Ureter (tissue), 1 donor: ENCODE data around the gene B4GAT1. TPM values are rescaled to one million over a fixed set of nuclear protein-coding genes. Genes with fewer than 3 reads are reported as not detected.
"Not testable (repeated sequence)": the region's sequence is repeated elsewhere in the genome, so short reads cannot be mapped to it uniquely, and the experiment has no call there.

Experiments
- DNase-seq: peaks from one replicate; pipeline ENCODE4 v3.0.0-alpha.2; 2020; ENCODE audit warnings: low spot score
- total RNA-seq: library from RNA; stranded (reverse); gene quantifications from one replicate; pipeline ENCODE4 v1.2.4, GENCODE V29; 2023
- donor health status: DM: yes; HTN: yes; CAD: no.

The B4GAT1 gene
- total RNA-seq, 1 donor from 2014 or later = 15.2 TPM

GRCh38 chr11:66363187-66363601 lies 15.8 kb upstream of the B4GAT1 start:
- no peak for DNase-seq

- DNase-seq = no peak
Observed at GRCh38 chr11:66362481-66363147, 15.2 kb upstream of the B4GAT1 start.

DNA sequence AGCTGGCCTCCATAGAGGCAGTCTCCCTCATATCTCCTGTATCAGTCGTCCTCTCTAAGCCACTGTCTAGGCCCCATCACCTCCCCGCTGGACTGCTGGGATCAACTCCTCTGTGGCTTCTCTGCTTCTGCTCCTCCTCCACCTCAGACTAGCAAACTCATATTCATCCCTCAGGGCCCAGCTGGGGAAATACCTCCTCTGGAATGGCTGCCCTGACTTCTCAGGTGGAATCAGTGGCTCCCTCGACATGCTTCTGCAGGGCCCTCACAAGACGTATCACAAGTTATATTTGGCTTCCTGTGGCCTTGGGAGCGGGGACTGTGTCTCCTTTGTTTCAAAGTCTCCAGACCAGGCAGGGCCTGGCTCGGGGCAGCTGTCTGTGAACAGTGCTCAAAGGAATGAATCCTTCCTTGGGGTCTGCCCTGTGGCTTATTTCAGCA lies 14.1 kb upstream of the B4GAT1 start:
- DNase-seq = no peak

GRCh38 chr11:66360406-66361073 lies 13.1 kb upstream of the B4GAT1 start:
- no peak for DNase-seq

DNA sequence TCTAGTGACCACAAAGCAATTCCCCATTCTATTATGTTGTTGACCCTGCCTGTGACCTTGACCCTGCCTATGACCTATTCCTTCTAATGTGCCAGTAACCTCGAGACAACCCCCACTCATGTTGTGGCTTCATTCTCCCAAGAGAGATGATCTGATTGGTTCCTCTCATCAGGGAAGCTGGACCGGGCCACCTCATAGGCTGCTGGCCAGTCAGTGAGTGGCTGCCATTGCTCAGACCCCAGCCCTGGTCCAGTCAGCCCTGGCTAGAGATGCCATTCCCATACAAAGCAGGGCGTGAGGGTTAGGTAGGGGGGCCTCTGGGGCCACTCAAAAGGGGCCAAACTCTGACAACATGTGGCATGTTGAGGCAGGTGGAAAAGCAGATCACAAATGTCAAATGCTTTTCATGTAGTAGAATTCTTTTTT lies 12.2 kb upstream of the B4GAT1 start:
- DNase-seq = no peak

DNA sequence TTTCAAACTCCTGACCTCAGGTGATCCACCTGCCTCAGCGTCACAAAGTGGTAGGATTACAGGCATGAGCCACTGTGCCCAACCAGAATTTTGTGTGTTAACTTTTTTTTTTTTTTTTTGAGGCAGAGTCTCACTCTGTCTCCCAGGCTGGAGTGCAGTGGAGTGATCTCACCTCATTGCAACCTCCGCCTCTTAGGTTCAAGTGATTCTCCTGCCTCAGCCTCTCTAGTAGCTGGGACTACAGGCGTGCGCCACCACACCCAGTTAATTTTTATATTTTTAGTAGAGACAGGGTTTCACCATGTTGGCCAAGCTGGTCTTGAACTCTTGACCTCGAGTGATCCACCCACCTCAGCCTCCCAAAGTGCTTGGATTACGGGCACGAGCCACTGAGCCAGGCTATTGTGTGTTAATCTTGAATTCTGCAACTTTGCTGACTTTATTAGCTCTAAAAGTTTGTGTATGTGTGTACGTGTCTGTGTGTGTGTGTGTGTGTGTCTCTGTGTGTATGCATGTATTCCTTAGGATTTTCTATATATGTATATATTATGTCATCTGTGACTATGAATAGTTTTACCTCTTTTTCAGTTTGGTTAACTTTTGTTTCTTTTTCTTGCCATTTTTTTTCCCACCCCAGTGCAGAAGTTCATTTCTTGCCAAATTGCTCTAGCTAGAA lies 3.3 kb upstream of the B4GAT1 start:
- not testable (repeated sequence) for DNase-seq

DNA sequence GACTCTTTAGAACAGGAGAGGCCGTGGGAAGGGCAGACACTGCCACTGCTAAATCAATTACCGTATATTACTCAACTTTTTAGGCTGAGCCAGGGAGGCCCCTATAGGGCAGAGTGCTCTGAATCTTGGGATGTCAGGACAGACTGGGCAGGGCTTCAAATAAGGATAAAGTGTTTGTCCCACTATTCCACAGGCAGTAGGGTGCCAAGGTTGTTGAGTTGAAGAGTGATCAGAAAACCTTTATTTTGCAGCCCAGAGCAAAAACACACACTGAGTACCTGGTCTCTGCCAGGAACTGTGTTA lies 1.6 kb upstream of the B4GAT1 start:
- no peak for DNase-seq

DNA sequence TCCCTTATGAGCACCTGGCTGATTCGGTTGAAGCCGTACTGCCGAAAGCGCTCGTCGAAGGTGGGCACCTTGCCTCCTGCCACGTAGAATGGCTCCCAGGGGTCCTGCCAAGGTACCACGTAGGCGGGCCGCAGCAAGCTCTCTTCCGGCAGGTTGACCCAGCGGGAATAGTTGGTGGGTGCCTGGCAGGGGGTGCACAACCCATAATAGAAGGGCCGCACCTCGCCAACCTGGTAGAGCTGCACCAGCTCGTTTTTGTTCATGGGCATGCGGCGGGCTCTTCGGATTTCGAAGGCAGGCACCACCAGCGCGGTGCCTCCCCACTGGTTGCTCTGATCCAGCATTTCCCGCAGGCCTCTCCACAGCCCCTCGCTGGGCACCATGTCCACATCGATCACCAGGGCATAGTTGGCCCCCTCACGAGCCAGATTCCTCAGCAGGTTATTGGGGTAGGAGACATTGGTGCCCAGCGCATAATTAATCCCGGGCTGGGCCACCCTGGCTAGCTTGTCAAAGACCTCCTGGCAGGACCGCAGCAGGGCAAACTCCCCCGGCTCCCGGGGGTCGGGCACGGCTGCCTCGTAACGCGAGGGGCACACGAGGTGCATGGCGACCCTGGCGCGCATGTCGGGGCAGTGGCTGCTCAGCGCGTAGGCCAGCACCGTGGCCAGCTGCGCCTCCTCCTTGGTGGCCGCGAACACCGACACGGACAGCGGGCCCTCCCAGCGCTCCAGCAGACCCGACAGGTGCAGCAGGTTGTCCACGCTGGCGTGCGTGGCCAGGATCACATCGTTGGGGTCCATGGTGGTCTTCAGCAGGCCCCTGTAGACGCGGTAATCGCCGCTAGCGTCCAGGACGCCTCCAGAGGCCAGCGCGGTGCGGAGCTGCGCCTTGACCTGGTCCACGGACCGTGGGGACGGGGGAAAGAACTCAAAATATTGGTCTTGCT lies 679 bp downstream of the B4GAT1 start:
- DNase-seq = no peak

GRCh38 chr11:66345316-66345649 lies 2.1 kb downstream of the B4GAT1 start:
- DNase-seq = no peak

GRCh38 chr11:66344550-66345315 lies 2.7 kb downstream of the B4GAT1 start, which contains the start of gene BRMS1:
TSS of gene BRMS1 (minus strand) at chr11:66345104. CDS start at chr11:66342234, 2,870 bp downstream.
- peak; percentile 98 for DNase-seq

- DNase-seq = no peak
Observed at GRCh38 chr11:66343176-66343575, 4.3 kb downstream of the B4GAT1 start.

DNA sequence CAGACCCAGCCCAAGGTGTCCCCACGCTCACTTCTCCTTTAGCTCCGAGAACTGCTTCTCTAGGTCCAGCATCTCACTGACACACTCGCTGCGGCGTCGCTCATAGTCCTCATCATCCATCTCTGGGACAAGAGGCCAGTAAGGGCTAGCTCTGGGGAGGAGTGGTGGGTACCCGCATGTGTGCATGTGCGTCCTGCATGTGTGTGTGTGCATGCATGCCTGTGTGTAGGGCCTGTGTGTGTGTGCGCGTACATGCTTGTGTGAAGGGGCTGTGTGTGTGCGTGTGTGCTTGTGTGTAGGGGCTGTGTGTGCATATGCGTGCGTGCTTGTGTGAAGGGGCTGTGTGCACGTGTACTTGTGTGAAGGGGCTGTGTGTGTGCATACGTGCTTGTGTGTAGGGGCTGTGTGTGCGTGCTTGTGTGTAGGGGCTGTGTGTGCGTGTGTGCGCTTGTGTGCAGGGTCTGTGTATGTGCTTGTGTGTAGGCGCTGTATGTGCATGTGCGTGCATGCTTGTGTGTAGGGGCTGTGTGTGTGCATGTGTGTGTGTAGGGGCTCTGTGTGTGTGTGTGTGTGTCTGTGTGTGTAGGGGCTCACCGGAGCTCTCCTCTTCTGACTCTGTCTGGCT lies 5.8 kb downstream of the B4GAT1 start:
- no peak for DNase-seq

DNA sequence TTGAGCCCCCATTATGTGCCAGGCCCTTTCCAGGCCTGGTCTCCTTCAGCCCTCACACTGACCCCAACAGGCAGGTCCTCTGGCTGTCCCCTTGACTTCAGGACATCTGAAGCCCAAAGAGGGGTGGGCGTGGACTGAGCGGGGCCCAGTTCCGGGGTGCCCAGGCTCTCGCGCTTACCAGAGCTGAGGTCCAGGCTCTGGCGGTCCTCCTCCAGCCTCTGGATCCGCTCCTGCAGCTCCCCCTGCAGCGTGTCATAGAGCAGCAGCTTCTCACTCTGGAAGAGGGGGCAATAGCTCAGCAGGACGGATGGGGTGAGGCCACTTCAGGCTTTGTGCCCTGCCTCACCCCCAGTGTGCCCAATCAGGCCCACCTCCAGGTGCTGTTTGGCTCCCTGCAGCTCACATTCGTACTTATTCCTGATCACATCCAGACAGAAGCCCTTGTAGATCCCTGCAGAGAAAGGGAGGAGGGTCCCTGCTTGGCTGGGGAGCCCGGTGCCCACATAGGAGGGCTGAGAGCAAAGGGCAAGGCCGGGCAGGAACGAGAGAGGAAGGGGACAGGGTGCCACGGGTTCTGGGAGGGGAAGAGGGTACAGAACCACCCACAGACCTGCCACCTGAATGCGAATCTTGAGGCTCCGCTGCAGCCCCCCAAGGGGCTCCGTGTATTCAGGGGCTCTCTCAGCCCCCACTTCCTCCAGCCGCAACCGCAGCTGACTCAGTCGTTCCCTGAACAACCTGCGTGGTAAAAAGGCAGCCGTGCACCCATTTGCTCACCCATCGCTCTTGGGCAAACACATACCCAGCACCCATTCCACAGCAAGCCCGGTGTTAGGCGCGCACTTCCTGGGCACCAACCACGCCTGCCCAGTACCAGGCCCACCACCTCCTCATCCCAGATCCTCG lies 6.6 kb downstream of the B4GAT1 start:
- DNase-seq = no peak

DNA sequence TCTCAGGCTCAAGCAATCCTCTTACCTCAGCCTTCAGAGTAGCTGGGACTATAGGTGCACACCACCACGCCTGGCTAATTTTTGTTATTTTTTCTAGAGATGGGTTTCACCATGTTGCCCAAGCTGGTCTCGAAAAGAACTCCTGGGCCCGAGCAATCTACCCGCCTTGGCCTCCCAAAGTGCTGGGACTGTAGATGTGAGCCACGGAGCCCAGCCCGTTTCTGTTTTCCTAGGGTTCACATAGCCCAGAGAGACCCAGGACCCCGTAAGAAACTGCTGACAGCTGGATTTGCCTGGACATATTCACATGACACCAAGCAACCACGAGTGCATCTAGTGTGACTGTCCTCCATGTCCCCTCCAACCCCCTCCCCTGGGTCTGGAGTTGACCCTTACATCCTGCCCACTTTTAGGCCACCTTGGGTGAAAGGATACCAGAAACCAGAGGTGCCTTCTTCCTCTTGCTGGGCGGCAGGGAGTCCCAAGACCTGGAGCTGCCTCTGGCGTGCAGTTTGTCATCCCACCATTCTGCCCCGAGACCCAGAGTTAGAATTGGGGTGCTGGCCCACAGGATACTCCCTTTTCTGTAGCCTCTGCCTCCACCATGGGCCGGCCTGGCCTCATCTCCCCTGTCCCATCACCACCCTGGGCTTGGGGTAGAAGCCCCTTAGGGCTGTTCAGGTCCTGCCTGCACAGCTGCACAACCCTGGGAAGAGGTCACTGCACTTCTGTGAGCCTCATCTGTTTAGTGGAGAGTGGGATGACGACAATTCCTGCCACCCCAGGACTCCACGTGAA lies 7.5 kb downstream of the B4GAT1 start:
- DNase-seq = no peak

- DNase-seq = no peak
Observed at GRCh38 chr11:66339162-66339675, 8.2 kb downstream of the B4GAT1 start.

DNA sequence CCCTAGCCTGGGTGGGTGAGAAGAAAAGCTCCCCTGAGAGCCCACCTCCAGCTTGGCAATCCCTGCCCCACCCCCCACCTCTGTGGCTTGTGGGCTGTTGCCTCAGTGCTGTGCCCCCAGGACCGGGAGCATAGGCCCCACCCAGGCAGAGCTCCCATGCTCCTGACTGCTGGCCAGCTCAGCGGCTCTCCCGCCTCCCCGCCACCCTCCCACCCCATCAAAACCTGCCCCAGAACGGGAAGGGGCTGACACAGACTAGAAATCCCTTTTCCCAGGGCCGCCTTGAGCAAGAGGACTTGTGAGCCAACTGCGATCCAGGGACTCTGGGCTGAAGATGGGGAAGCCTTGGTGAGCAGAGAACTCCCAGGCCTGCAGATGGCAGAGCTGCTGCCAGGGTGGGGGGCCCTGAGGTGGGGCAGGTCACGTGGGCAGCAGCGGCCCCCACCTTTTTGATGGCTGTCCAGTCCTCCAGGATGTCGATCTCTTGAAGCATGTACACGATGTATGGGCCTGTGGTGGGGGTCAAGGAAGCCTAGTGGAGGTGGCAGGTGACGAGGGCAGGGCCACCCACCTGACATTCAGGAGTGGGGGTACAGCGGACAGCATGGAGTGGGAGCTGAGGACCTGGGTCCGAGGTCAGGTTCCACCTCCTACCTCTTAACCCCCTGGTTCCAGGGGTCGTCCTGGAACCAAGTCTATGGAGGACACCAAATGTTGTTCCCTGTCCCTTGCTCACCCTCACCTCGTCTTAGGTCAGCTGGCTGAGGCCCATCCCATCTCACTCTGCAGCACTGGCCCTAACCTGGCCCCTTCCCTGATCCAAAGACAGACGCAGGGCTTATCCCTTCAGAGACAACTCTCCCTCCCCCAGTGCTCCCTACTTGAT lies 8.9 kb downstream of the B4GAT1 start:
- no peak for DNase-seq

- DNase-seq = no peak
Observed at GRCh38 chr11:66337103-66337899, 10.1 kb downstream of the B4GAT1 start.
